C4-2B (cell line): ENCODE data around the gene CD34.

Source experiments
- H3K27ac ChIP-seq: fragments of 450-650 bp; 2 replicates; pipeline ENCODE4 v1.5.1; 2017
- ZFX ChIP-seq: fragments of 450-650 bp; IDR thresholded peaks from 2 replicates; pipeline ENCODE4 v1.6.1; 2017
- TF ChIP-seq, protein P1 (sequence below): fragments of 450-650 bp; conservative IDR thresholded peaks from 2 replicates; pipeline ENCODE4 v1.5.1; 2017; ENCODE audit warnings: mild to moderate bottlenecking

The CD34 gene

DNA sequence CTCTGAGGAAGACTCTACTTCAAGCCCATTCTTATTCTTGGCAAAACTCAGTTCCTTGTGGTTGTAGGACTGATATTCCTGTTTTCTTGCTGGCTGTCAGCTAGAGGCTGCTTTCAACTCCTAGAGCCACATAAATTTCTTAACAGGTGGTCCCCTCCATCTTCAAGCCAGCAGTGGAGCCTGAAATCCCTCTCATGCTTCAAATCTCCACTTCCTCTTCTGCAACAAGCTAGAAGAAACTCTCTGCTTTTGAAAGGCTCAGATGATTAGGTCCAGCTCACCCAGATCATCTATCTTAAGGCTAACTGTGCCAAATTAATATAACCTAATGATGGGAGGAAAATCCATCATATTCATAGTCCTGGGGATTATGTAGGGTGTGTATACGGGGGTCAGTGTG lies 43.2 kb upstream of the CD34 start:
- H3K27ac ChIP-seq: peak overlapping the region; percentile 39; the same call in 1 of the 2 replicates
- TF ChIP-seq, protein P1, sequence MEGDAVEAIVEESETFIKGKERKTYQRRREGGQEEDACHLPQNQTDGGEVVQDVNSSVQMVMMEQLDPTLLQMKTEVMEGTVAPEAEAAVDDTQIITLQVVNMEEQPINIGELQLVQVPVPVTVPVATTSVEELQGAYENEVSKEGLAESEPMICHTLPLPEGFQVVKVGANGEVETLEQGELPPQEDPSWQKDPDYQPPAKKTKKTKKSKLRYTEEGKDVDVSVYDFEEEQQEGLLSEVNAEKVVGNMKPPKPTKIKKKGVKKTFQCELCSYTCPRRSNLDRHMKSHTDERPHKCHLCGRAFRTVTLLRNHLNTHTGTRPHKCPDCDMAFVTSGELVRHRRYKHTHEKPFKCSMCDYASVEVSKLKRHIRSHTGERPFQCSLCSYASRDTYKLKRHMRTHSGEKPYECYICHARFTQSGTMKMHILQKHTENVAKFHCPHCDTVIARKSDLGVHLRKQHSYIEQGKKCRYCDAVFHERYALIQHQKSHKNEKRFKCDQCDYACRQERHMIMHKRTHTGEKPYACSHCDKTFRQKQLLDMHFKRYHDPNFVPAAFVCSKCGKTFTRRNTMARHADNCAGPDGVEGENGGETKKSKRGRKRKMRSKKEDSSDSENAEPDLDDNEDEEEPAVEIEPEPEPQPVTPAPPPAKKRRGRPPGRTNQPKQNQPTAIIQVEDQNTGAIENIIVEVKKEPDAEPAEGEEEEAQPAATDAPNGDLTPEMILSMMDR: no peak

DNA sequence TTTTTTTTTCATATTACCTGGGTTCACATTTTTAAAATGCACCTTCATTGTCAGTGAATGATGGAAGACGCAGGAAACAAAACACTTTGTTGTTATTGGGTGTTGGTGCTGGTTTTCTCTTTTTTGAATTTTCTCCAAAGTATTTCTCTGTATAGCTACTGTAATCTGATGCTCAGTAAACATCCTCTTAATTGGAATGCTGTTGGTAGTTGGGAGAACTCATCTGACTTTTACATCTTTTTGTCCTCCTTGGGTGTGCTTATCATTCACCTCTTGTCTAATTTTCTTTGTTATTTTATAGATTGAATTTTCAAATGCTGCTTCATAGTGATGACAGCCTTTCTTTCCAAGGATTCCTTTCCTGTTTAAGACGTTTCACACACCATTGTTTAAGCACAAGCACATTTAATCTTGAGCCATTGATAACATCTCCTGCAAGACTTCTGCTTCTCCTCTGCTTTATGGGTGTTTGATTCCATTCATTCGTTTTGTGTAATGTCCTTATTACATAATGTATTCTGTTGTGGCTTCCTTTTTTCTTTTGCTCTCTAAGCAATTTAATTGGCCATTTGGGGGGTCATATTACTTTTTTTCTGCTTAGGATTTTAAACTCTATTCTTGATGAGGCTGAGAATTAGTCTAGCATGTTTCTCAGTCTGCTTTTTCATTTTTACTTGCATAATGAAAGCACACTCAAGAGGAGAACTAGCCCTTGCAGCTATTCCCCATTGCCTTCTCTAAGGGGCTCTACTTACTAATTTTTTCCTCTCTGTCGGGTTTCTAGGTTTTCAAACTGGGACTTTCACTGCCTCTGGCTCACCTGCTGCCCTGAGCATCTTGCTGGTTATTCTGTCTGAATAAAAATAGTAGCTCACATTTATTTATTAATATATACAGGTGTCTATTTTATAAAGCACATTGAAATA lies 42.0 kb upstream of the CD34 start:
- no peak for TF ChIP-seq ZFX
- TF ChIP-seq, protein P1: no peak

DNA sequence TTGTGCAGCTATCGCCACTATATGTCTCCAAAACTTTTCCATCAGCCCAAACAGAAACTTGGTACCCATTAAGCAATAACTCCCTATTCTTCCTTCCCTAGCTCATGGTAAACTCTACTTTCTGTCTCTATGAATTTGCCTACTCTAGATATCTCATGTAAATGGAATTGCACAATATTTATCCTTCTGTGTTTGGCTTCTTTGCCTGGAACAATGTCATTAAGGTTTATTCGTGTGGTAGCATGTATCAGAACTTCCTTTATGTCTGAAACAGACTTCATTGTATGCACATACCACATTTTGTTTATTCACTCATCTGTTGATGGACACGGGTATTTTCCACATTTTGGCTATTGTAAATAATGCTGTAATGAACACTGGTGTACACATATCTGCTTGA lies 40.7 kb upstream of the CD34 start:
- no peak overlapping the region for H3K27ac ChIP-seq
- TF ChIP-seq ZFX: no peak
- TF ChIP-seq, protein P1: no peak

More for the DNA sequence above, 42.0 kb upstream of the CD34 start:
- H3K27ac ChIP-seq: peak overlapping the region; percentile 40; the same call in 1 of the 2 replicates

DNA sequence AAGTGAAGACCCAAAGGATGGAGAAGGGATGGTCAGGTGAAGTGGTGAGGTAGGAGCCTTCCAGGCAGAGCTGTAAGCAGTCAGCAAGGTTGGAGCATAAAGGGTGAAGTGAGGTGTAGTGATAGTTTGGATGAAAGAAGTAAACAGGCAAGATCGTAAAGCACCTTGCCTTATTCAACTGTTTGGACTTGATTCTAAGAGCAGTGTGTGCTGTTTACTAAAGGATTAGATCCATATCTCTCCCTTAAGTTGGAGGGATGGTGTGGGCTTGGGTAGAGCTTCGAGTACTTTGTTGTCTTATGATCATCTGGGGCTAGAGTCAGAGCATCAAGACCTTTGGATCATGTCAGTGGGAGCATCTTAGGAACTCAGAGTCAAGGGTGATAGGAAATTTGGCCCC lies 39.8 kb upstream of the CD34 start:
- peak overlapping the region; percentile 47; the same call in 1 of the 2 replicates for H3K27ac ChIP-seq

DNA sequence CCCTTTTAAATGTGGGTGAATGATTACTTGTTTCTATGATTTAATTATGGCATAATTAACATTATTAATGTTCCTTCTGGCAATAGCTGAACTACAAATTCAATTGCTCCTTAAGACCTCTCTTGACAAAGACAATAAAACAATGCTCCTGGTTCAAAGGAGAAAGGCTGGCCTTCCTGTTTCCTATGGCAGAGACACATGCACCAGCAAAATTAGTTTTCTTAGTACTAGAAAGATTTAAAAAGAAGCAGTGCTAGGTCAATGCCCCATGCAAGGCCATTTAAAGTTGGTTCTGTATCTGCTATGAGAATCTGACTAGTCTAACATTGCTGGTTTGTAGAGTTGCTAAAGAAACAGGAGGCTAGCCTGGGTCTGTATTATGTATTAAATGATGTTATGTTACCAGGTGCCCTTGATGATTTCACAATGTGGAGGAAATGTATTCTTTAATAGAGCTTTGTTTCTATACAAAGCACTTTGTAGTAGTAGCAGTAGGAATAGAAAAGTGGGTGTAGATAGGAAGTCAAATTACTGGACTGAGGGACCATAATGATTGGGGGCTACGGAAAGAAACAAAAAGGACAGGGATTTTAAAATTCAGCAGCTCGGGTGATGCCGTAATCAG lies 38.8 kb upstream of the CD34 start:
- TF ChIP-seq ZFX: no peak

More for the DNA sequence above, 39.8 kb upstream of the CD34 start:
- TF ChIP-seq, protein P1: no peak
- no peak for TF ChIP-seq ZFX

DNA sequence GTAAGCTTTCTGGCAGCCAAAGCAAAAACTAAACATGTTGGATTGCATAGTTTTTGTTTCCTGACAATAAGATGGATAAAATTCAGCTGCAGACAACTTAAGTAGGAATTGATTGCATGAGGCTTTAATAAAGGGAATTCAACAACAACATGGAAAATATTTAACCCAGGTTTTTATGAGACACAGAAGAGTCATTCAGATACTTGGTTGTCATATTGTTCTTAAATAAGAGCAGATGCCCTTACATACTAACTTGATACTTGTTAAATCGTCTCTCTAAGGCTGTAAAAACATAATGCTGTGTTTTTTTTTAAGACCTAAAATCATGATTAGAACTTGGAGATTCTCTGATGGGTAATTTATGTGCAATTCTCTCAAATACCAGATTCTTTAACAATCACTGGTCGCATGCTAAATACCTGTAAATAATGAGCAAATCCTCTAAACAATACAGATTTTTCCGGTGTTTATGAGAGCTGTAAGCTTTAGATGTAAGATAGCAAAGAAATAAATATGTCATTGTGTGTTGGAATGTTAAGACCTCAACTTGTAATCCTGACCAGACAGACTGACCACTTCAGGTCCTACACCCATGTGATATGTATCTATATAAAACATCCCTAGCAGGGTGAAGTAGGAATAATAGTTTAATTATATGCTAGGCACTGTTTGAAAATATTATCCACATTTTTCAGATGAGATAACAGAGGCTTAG lies 37.8 kb upstream of the CD34 start:
- H3K27ac ChIP-seq: no peak overlapping the region
- TF ChIP-seq, protein P1: no peak
- TF ChIP-seq ZFX: no peak

More for the DNA sequence above, 38.8 kb upstream of the CD34 start:
- no peak overlapping the region for H3K27ac ChIP-seq

DNA sequence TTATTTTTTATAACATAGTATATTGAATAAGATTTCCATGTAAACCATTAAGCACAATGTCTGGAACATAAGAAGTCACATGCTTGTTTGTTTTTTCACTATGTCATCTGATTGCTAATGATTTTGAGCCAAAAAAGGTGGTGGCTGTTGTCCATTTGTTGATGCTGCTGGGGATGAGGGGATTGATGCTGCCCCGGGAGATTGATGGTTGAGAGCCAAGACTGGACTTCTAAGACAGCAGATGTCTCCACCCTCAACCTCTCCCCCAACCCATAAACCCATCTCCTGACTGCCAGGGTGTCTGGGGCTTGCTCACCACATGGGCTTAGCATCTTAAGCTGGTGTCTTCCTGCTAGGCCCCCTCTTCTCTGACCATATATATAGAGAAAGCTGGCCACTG lies 35.8 kb upstream of the CD34 start:
- H3K27ac ChIP-seq: peak overlapping the region; percentile 82
- no peak for TF ChIP-seq ZFX
- TF ChIP-seq, protein P1: no peak
